GM23338 (cell line): ENCODE measurements around the gene CLCF1. TPM values are rescaled to one million over a fixed set of nuclear protein-coding genes. Genes with fewer than 3 reads are reported as not detected.
"Not testable (repeated sequence)": the region's sequence is repeated elsewhere in the genome, so short reads cannot be mapped to it uniquely, and the experiment has no call there.

Experiments used
- ATAC-seq: fragments of 200-7000 bp; cut with Tn5 transposase; 3 replicates; pipeline ENCODE4 v1.9.1; 2020
- DNase-seq: peaks from one replicate; pipeline ENCODE4 v3.0.0-alpha.2; 2015; ENCODE audit warnings: low spot score
- H2AFZ ChIP-seq: fragments of 200-600 bp; sonication (generic); 2 replicates; pipeline ENCODE4 v1.8.0; 2016; ENCODE audit warnings: antibody characterized with exemption, mild to moderate bottlenecking, moderate library complexity
- H3F3A ChIP-seq: fragments of 200-600 bp; sonication (generic); replicated peaks from 2 replicates; pipeline ENCODE4 v1.8.0; 2017; ENCODE audit warnings: antibody characterized with exemption, mixed run types, low read depth
- H3K27ac ChIP-seq: fragments of 200-600 bp; sonication (generic); 2 replicates; pipeline ENCODE4 v1.6.1; 2016; ENCODE audit warnings: low read depth
- H3K27me3 ChIP-seq: fragments of 200-600 bp; sonication (generic); 2 replicates; pipeline ENCODE4 v1.8.0; 2016; ENCODE audit warnings: mild to moderate bottlenecking, mixed run types, moderate library complexity; ENCODE audit not compliant: insufficient read depth
- H3K36me3 ChIP-seq: fragments of 200-600 bp; sonication (generic); 2 replicates; pipeline ENCODE4 v1.8.0; 2016; ENCODE audit warnings: mild to moderate bottlenecking; ENCODE audit not compliant: insufficient read depth
- H3K4me1 ChIP-seq: fragments of 200-600 bp; sonication (generic); 2 replicates; pipeline ENCODE4 v1.8.0; 2016; ENCODE audit warnings: mild to moderate bottlenecking, moderate library complexity; ENCODE audit not compliant: insufficient read depth
- H3K4me2 ChIP-seq: fragments of 200-600 bp; sonication (generic); 2 replicates; pipeline ENCODE4 v1.7.1; 2017; ENCODE audit warnings: mixed run types
- H3K4me3 ChIP-seq: fragments of 200-600 bp; sonication (generic); 2 replicates; pipeline ENCODE4 v1.6.1; 2016; ENCODE audit warnings: mixed run types
- H3K79me2 ChIP-seq: fragments of 200-600 bp; sonication (generic); replicated peaks from 2 replicates; pipeline ENCODE4 v1.8.0; 2017; ENCODE audit warnings: mild to moderate bottlenecking; ENCODE audit not compliant: insufficient read depth
- H3K9me2 ChIP-seq: fragments of 200-600 bp; sonication (generic); 2 replicates; pipeline ENCODE4 v1.8.0; 2017; ENCODE audit not compliant: insufficient read depth
- H4K20me1 ChIP-seq: fragments of 200-600 bp; sonication (generic); replicated peaks from 2 replicates; pipeline ENCODE4 v1.8.0; 2017; ENCODE audit warnings: mild to moderate bottlenecking; ENCODE audit not compliant: insufficient read depth
- H3K27ac Mint-ChIP-seq: 2 replicates; pipeline ENCODE4 v1.8.0; 2020; ENCODE audit warnings: inconsistent platforms, mild to moderate bottlenecking, moderate library complexity, mixed read lengths
- H3K27me3 Mint-ChIP-seq: 3 replicates; pipeline ENCODE4 v1.8.0; 2022; ENCODE audit warnings: low read depth, mild to moderate bottlenecking, moderate library complexity, mixed read lengths, inconsistent platforms; ENCODE audit not compliant: insufficient read depth, poor library complexity
- H3K36me3 Mint-ChIP-seq: 3 replicates; pipeline ENCODE4 v1.8.0; 2021; ENCODE audit warnings: low read depth, mild to moderate bottlenecking, inconsistent platforms, moderate library complexity, mixed read lengths
- H3K4me1 Mint-ChIP-seq: 3 replicates; pipeline ENCODE4 v1.8.0; 2020; ENCODE audit warnings: mild to moderate bottlenecking, inconsistent platforms, mixed read lengths
- H3K4me3 Mint-ChIP-seq: 3 replicates; pipeline ENCODE4 v1.8.0; 2021; ENCODE audit warnings: moderate library complexity, mild to moderate bottlenecking, inconsistent platforms, mixed read lengths
- H3K9me3 Mint-ChIP-seq: 3 replicates; pipeline ENCODE4 v1.8.0; 2020; ENCODE audit warnings: moderate library complexity, mild to moderate bottlenecking, inconsistent platforms, mixed read lengths
- CREB1 ChIP-seq: fragments of 250-450 bp; sonication (Bioruptor Pico); IDR thresholded peaks from 2 replicates; pipeline ENCODE4 v1.5.0; 2020; ENCODE audit warnings: low read depth, mild to moderate bottlenecking, moderate library complexity
- JUNB ChIP-seq: IDR thresholded peaks from one replicate; pipeline ENCODE4 v1.6.1; 2016; ENCODE audit warnings: antibody characterized with exemption; ENCODE audit not compliant: unreplicated experiment
- POLR2AphosphoS5 ChIP-seq: IDR thresholded peaks from 2 replicates; pipeline ENCODE4 v1.6.1; 2016; ENCODE audit warnings: antibody characterized with exemption, low read depth
- ZNF331 ChIP-seq: fragments of 250-450 bp; sonication (Bioruptor Pico); IDR thresholded peaks from 2 replicates; pipeline ENCODE4 v1.5.0; 2020; ENCODE audit warnings: low read depth, mild to moderate bottlenecking, moderate library complexity
- polyA plus RNA-seq: library from polyadenylated mRNA; unstranded; fragments of >200 nt; fragmentation: Nextera tagmentation; extraction: Ambion mirVana; gene quantifications from 2 replicates; pipeline ENCODE4 v1.2.1, GENCODE V29; 2016
- total RNA-seq: library from RNA; depleted of rRNA; stranded (reverse); fragments of >200 nt; shearing (Covaris generic); gene quantifications from 2 replicates; pipeline ENCODE4 v1.2.3, GENCODE V29; 2014
- TF ChIP-seq, protein P1 (sequence below), 2 experiments: fragments of 200-600 bp in 1 of 2; sonication (generic) in 1 of 2; conservative IDR thresholded peaks; 2 replicates each; pipeline versions ENCODE4 v1.5.1 to v1.6.1; 2016 to 2017; ENCODE audit warnings: antibody characterized with exemption in 2 of 2, low read depth in 2 of 2, mild to moderate bottlenecking in 2 of 2, moderate library complexity in 1 of 2
- TF ChIP-seq, protein P2 (sequence below): IDR thresholded peaks from one replicate; pipeline ENCODE4 v1.6.1; 2018; ENCODE audit warnings: antibody characterized with exemption; ENCODE audit not compliant: unreplicated experiment

Gene CLCF1
- total and polyA plus RNA-seq, 2 experiments from 2014 or later: 0.32 TPM; not detected in 1

- Mint-ChIP-seq H3K27me3 (peaks cover 15% of the 10 kb centered on the region), H3K4me1 (peaks cover 19% of the 10 kb centered on the region), H3K36me3 (peaks cover 21% of the 10 kb centered on the region)
- H3K4me3 ChIP-seq, H3K27me3 ChIP-seq, H3K9me2 ChIP-seq, H3K4me1 ChIP-seq, H3K36me3 ChIP-seq, H3F3A ChIP-seq, H2AFZ ChIP-seq, H3K27ac ChIP-seq, H3K27ac Mint-ChIP-seq, H3K4me2 ChIP-seq, H3K4me3 Mint-ChIP-seq, DNase-seq, H4K20me1 ChIP-seq, H3K9me3 Mint-ChIP-seq, ATAC-seq: not testable (repeated sequence)
- H3K79me2 ChIP-seq: peaks cover 16% of the 10 kb centered on the region
Measured at GRCh38 chr11:67403085-67403484, 29.7 kb upstream of the CLCF1 start.

- H4K20me1 ChIP-seq, H3F3A ChIP-seq, H3K9me3 Mint-ChIP-seq, DNase-seq, H3K27me3 ChIP-seq, H3K9me2 ChIP-seq, H3K27ac Mint-ChIP-seq, ATAC-seq, H3K36me3 ChIP-seq: not testable (repeated sequence)
- Histone ChIP-seq H3K27ac (peak overlapping the region; percentile 91), H3K4me3 (peak overlapping the region; percentile 48), H3K79me2 (peaks cover 16% of the 10 kb centered on the region), H3K4me2 (peak overlapping the region; percentile 73), H2AFZ (peak overlapping the region; percentile 82), H3K4me1 (peaks cover 11% of the 10 kb centered on the region; the same call in 1 of the 2 replicates)
- Mint-ChIP-seq H3K27me3 (peaks cover 10% of the 10 kb centered on the region), H3K36me3 (peaks cover 28% of the 10 kb centered on the region), H3K4me1 (peaks cover 23% of the 10 kb centered on the region), H3K4me3 (peak overlapping the region; percentile 62; the same call in 2 of the 3 replicates)
Measured at GRCh38 chr11:67402192-67402839, 28.9 kb upstream of the CLCF1 start.

- ATAC-seq (peak; percentile 84), DNase-seq (peak; percentile 92)
- peaks cover 8% of the 10 kb centered on the region; the same call in 1 of the 2 replicates for H4K20me1 ChIP-seq
- 0 out of 2 replicates have a peak, but pooled peaks cover 4% of the 10 kb centered on the region for H3F3A ChIP-seq
- no peaks in the 10 kb centered on the region for H3K36me3 ChIP-seq
- Mint-ChIP-seq H3K9me3 (no peaks in the 10 kb centered on the region), H3K27ac (0 out of 2 replicates have a peak within 1 kb of the TSS, but pooled peaks have one; percentile 45), H3K4me1 (peaks cover 25% of the 10 kb centered on the region), H3K36me3 (peaks cover 33% of the 10 kb centered on the region), H3K4me3 (peak within 1 kb of the TSS; percentile 76), H3K27me3 (peaks cover 12% of the 10 kb centered on the region)
- peak within 1 kb of the TSS; percentile 82 for H2AFZ ChIP-seq
- peaks cover 18% of the 10 kb centered on the region for H3K4me1 ChIP-seq
- H3K27me3 ChIP-seq: no peaks in the 10 kb centered on the region
- H3K9me2 ChIP-seq: no peaks in the 10 kb centered on the region
- peak within 1 kb of the TSS; percentile 88 for H3K4me3 ChIP-seq
- peak within 1 kb of the TSS; percentile 91 for H3K4me2 ChIP-seq
- peak within 1 kb of the TSS; percentile 91 for H3K27ac ChIP-seq
- TF ChIP-seq, protein P1, sequence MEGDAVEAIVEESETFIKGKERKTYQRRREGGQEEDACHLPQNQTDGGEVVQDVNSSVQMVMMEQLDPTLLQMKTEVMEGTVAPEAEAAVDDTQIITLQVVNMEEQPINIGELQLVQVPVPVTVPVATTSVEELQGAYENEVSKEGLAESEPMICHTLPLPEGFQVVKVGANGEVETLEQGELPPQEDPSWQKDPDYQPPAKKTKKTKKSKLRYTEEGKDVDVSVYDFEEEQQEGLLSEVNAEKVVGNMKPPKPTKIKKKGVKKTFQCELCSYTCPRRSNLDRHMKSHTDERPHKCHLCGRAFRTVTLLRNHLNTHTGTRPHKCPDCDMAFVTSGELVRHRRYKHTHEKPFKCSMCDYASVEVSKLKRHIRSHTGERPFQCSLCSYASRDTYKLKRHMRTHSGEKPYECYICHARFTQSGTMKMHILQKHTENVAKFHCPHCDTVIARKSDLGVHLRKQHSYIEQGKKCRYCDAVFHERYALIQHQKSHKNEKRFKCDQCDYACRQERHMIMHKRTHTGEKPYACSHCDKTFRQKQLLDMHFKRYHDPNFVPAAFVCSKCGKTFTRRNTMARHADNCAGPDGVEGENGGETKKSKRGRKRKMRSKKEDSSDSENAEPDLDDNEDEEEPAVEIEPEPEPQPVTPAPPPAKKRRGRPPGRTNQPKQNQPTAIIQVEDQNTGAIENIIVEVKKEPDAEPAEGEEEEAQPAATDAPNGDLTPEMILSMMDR (conservative IDR thresholded peaks at IDR 0.05; ENCODE audit: low read depth in 2 of 2): peak in 1 of 2 experiments; percentile 43; a peak in 2 of 4 replicates
- TF ChIP-seq ZNF331: no peak
- peak; percentile 81 for TF ChIP-seq POLR2AphosphoS5
- TF ChIP-seq CREB1 (CRISPR knock-in tag): no peak
- TF ChIP-seq, protein P2, sequence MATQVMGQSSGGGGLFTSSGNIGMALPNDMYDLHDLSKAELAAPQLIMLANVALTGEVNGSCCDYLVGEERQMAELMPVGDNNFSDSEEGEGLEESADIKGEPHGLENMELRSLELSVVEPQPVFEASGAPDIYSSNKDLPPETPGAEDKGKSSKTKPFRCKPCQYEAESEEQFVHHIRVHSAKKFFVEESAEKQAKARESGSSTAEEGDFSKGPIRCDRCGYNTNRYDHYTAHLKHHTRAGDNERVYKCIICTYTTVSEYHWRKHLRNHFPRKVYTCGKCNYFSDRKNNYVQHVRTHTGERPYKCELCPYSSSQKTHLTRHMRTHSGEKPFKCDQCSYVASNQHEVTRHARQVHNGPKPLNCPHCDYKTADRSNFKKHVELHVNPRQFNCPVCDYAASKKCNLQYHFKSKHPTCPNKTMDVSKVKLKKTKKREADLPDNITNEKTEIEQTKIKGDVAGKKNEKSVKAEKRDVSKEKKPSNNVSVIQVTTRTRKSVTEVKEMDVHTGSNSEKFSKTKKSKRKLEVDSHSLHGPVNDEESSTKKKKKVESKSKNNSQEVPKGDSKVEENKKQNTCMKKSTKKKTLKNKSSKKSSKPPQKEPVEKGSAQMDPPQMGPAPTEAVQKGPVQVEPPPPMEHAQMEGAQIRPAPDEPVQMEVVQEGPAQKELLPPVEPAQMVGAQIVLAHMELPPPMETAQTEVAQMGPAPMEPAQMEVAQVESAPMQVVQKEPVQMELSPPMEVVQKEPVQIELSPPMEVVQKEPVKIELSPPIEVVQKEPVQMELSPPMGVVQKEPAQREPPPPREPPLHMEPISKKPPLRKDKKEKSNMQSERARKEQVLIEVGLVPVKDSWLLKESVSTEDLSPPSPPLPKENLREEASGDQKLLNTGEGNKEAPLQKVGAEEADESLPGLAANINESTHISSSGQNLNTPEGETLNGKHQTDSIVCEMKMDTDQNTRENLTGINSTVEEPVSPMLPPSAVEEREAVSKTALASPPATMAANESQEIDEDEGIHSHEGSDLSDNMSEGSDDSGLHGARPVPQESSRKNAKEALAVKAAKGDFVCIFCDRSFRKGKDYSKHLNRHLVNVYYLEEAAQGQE: no peak
- no peak for TF ChIP-seq JUNB
- H3K79me2 ChIP-seq: peaks cover 16% of the 10 kb centered on the region
Measured at GRCh38 chr11:67401495-67402191, 28.2 kb upstream of the CLCF1 start, which contains the start of gene PPP1CA. TSS of gene PPP1CA (minus strand) at chr11:67401858. CDS start at chr11:67401782, 76 bp downstream.
